ENCODE measurements around the gene C17orf107. TPM values are rescaled to one million over a fixed set of nuclear protein-coding genes. Genes with fewer than 3 reads are reported as not detected.
A peak's percentile ranks its signal among the peaks of the same experiment; 100 is the strongest.

The C17orf107 gene
- total and polyA plus RNA-seq, 9 of the 15 experiments (the other 6 are each of a cell fraction or from before 2014, with no cell fraction given), result 0.05 to 0.29 (median 0.07) TPM; not detected in 4

- peak; percentile 54; the same call in 1 of the 2 replicates for TF ChIP-seq ZBTB40 (IDR thresholded peaks at IDR 0.05)
- TF ChIP-seq ZBTB40 (CRISPR knock-in tag; IDR thresholded peaks at IDR 0.05), result no peak
- TF ChIP-seq, protein P1, sequence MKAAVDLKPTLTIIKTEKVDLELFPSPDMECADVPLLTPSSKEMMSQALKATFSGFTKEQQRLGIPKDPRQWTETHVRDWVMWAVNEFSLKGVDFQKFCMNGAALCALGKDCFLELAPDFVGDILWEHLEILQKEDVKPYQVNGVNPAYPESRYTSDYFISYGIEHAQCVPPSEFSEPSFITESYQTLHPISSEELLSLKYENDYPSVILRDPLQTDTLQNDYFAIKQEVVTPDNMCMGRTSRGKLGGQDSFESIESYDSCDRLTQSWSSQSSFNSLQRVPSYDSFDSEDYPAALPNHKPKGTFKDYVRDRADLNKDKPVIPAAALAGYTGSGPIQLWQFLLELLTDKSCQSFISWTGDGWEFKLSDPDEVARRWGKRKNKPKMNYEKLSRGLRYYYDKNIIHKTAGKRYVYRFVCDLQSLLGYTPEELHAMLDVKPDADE (conservative IDR thresholded peaks at IDR 0.05; ENCODE audit: control insufficient read depth, low read depth, low read length), result no peak
- 0 out of 4 replicates have a peak, but pooled peaks of 1 of the 2 experiments have one; percentile 17 for TF ChIP-seq BCLAF1 (IDR thresholded peaks at IDR 0.05; ENCODE audit: borderline replicate concordance in 1 of 2, control insufficient read depth in 1 of 2, low read depth in 2 of 2, low read length in 1 of 2)
- TF ChIP-seq PTBP1 (IDR thresholded peaks at IDR 0.05; ENCODE audit: low read depth, low read length), result no peak
- TF ChIP-seq FOXA1 (IDR thresholded peaks at IDR 0.05; ENCODE audit: borderline replicate concordance), result no peak
- TF ChIP-seq ELK3 (CRISPR knock-in tag; IDR thresholded peaks at IDR 0.05), result no peak
- TF ChIP-seq, protein P2, sequence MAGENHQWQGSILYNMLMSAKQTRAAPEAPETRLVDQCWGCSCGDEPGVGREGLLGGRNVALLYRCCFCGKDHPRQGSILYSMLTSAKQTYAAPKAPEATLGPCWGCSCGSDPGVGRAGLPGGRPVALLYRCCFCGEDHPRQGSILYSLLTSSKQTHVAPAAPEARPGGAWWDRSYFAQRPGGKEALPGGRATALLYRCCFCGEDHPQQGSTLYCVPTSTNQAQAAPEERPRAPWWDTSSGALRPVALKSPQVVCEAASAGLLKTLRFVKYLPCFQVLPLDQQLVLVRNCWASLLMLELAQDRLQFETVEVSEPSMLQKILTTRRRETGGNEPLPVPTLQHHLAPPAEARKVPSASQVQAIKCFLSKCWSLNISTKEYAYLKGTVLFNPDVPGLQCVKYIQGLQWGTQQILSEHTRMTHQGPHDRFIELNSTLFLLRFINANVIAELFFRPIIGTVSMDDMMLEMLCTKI (IDR thresholded peaks at IDR 0.05; ENCODE audit: partially characterized antibody), result no peak
- TF ChIP-seq ZNF551 (CRISPR knock-in tag; IDR thresholded peaks at IDR 0.05), result no peak
Observed at GRCh38 chr17:4908711-4909496, 9.6 kb downstream of the C17orf107 start (continued).
